Measurements from ENCODE around the gene SLC34A2. TPM values are rescaled to one million over a fixed set of nuclear protein-coding genes. Genes with fewer than 3 reads are reported as not detected.

Gene SLC34A2, protein sequence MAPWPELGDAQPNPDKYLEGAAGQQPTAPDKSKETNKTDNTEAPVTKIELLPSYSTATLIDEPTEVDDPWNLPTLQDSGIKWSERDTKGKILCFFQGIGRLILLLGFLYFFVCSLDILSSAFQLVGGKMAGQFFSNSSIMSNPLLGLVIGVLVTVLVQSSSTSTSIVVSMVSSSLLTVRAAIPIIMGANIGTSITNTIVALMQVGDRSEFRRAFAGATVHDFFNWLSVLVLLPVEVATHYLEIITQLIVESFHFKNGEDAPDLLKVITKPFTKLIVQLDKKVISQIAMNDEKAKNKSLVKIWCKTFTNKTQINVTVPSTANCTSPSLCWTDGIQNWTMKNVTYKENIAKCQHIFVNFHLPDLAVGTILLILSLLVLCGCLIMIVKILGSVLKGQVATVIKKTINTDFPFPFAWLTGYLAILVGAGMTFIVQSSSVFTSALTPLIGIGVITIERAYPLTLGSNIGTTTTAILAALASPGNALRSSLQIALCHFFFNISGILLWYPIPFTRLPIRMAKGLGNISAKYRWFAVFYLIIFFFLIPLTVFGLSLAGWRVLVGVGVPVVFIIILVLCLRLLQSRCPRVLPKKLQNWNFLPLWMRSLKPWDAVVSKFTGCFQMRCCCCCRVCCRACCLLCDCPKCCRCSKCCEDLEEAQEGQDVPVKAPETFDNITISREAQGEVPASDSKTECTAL
- 1 to 10 TPM; 4.2 to 6.4 TPM for total RNA-seq
- 1.1 TPM for polyA plus RNA-seq (2013, experiment 1 of 2)
- 1.7 TPM for polyA plus RNA-seq (2013, experiment 2 of 2)
- long read RNA-seq, experiment 1 = 0 reads
- long read RNA-seq, experiment 2, full-length matches to known transcripts = 10 of 15 reads
- long read RNA-seq, experiment 2, partial matches to known transcripts = 5 of 15 reads
- long read RNA-seq, experiment 2, other reads (novel, unspliced or antisense) = 0 of 15 reads
- long read RNA-seq, experiment 3, partial matches to known transcripts = 1 of 4 reads
- long read RNA-seq, experiment 3, other reads (novel, unspliced or antisense) = 0 of 4 reads
- long read RNA-seq, experiment 4, partial matches to known transcripts = 1 of 2 reads
- long read RNA-seq, experiment 4, other reads (novel, unspliced or antisense) = 1 of 2 reads

DNA sequence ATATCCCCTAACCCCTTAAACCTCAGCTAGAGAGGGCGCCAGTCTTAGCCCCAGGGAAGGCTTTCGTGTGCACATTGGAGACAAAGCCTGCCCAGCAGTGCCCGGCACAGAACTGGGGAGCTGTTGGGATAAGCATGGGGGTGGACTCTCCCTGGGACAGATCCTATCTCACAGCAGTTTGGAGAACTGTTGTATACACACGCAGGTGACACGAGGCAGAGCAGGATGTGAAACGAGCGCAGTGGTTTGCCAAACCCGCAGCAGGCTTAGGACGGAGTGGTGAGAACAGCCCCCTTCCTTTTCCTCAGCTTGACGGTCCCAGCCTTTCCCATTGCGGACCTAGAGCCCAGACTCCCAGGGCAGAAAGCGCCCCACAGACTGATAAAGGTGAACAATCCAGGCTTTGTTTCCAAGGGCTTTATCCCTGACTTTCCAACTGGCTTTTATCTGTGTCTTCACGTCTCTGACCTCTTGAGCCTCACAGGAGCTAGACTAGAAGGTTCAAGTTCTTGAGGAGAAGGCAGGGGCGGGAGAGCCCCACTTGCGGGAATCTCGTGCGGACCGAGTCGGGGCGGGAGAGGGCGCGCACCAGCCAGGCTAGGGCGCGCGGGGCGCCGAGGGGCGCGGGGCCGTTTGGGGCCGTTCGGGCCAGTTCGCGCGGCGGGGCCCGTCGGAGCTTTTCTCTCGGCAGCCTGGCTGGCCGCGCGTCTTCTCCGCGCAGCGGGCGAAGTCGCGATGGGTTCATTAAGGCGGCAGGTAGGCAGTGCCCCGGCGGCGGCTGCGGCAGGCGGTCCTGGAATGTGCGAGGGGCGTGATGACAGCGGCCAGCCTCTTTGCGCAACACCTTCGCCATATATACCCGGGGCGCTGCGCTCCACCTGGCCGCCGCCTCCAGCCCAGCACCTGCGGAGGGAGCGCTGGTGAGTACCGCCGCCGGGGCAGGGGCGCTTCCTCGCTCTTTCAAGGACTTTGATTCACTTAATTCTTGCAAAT is at the start of gene SLC34A2:
Gene SLC34A2, plus strand, starts transcription at position 881 of the 993 bp plus-strand sequence. CDS start 6,650 bp downstream, outside the sequence.
- Histone ChIP-seq H3K9ac (ENCODE audit: extremely low read depth, low read length, poor library complexity, severe bottlenecking) (peak within 1 kb of the TSS; percentile 70), H3K4me3 (ENCODE audit: low read length) (peak within 1 kb of the TSS; percentile 89), H3K4me1 (ENCODE audit: control insufficient read depth, insufficient read depth, low read length) (peaks cover 24% of the 10 kb centered on the region), H3K9me3 (ENCODE audit: control insufficient read depth, low read length) (no peaks in the 10 kb centered on the region), H3K27ac (ENCODE audit: low read depth, low read length) (no peak within 1 kb of the TSS), H3K36me3 (ENCODE audit: control insufficient read depth, insufficient read depth, low read length) (no peaks in the 10 kb centered on the region), H3K27me3 (ENCODE audit: control insufficient read depth, insufficient read depth, low read length, poor library complexity, severe bottlenecking) (no peaks in the 10 kb centered on the region)
- no peaks in the 10 kb centered on the region for H3K9me3 Mint-ChIP-seq
- TF ChIP-seq, protein P1, sequence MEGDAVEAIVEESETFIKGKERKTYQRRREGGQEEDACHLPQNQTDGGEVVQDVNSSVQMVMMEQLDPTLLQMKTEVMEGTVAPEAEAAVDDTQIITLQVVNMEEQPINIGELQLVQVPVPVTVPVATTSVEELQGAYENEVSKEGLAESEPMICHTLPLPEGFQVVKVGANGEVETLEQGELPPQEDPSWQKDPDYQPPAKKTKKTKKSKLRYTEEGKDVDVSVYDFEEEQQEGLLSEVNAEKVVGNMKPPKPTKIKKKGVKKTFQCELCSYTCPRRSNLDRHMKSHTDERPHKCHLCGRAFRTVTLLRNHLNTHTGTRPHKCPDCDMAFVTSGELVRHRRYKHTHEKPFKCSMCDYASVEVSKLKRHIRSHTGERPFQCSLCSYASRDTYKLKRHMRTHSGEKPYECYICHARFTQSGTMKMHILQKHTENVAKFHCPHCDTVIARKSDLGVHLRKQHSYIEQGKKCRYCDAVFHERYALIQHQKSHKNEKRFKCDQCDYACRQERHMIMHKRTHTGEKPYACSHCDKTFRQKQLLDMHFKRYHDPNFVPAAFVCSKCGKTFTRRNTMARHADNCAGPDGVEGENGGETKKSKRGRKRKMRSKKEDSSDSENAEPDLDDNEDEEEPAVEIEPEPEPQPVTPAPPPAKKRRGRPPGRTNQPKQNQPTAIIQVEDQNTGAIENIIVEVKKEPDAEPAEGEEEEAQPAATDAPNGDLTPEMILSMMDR (conservative IDR thresholded peaks at IDR 0.05) = peak; percentile 51
- peak within 1 kb of the TSS; percentile 53 for H3K4me3 Mint-ChIP-seq
- 3 to 17% methylated on average over 22 to 71 of the region's 71 CpGs for WGBS, 2 experiments (ENCODE audit: insufficient coverage in 1 of 2, insufficient read length in 1 of 2)
- H3K27me3 Mint-ChIP-seq (ENCODE audit: insufficient read depth) = peaks cover 50% of the 10 kb centered on the region
- peak; percentile 94 for DNase-seq
- peak within 1 kb of the TSS; percentile 62 for H3K27ac Mint-ChIP-seq
- peaks cover 35% of the 10 kb centered on the region for H3K4me1 Mint-ChIP-seq
- no peaks in the 10 kb centered on the region for H3K36me3 Mint-ChIP-seq (ENCODE audit: low read depth)

DNA sequence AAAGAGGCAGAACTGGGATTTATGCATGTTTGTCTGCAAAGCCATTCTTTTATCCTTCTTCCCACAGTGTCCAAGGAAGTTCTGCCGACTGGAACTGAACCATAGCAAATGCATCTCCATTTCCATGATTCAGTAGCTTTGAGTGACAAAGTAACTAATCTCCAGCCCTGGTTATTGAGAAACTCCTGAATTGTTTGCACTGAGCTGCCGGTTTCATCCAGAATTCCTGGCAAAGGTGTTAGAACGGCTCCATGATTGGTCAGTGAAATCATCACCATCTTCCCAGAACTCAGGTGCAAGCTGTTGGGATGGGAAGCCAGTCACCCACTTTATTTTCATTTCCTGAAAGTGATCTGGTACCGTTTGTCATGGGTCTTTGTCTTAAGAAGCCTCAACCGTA is 47.0 kb upstream of the SLC34A2 start:
- no peaks in the 10 kb centered on the region for H3K9me3 ChIP-seq (ENCODE audit: control insufficient read depth, low read length)
- no peak overlapping the region for H3K27ac Mint-ChIP-seq
- no peak for DNase-seq
- no peaks in the 10 kb centered on the region for H3K27me3 Mint-ChIP-seq (ENCODE audit: insufficient read depth)
- H3K27me3 ChIP-seq (ENCODE audit: control insufficient read depth, insufficient read depth, low read length, poor library complexity, severe bottlenecking) = no peaks in the 10 kb centered on the region
- no peaks in the 10 kb centered on the region for H3K36me3 ChIP-seq (ENCODE audit: control insufficient read depth, insufficient read depth, low read length)
- no peak overlapping the region for H3K4me3 Mint-ChIP-seq
- no peaks in the 10 kb centered on the region for H3K4me1 Mint-ChIP-seq
- H3K9ac ChIP-seq (ENCODE audit: extremely low read depth, low read length, poor library complexity, severe bottlenecking) = no peak overlapping the region
- no peaks in the 10 kb centered on the region for H3K4me1 ChIP-seq (ENCODE audit: control insufficient read depth, insufficient read depth, low read length)
- no peak overlapping the region for H3K4me3 ChIP-seq (ENCODE audit: low read length)
- WGBS, 2 experiments (ENCODE audit: insufficient coverage in 1 of 2, insufficient read length in 1 of 2) = 84 to 93% methylated on average over 5 of the region's 5 CpGs
- H3K9me3 Mint-ChIP-seq = peaks cover 4% of the 10 kb centered on the region
- H3K27ac ChIP-seq (ENCODE audit: low read depth, low read length) = no peak overlapping the region
- no peaks in the 10 kb centered on the region for H3K36me3 Mint-ChIP-seq (ENCODE audit: low read depth)
- TF ChIP-seq, protein P1 (conservative IDR thresholded peaks at IDR 0.05) = no peak
